Measurements from ENCODE around the gene SRPK3. TPM values are rescaled to one million over a fixed set of nuclear protein-coding genes. Genes with fewer than 3 reads are reported as not detected.

SRPK3 gene
- total and polyA plus RNA-seq, 2 donors (not counting 3 experiments of a cell fraction or from before 2014, with no cell fraction given): 0.25 to 0.40 TPM

- Histone ChIP-seq H3K36me3 (ENCODE audit: control insufficient read depth in 2 of 2, extremely low read depth in 1 of 2, insufficient read depth in 2 of 2, low read length in 2 of 2) (no peaks in the 10 kb centered on the region), H4K20me1 (replicated peaks; ENCODE audit: control insufficient read depth, extremely low read depth, insufficient read depth, low read length) (no peaks in the 10 kb centered on the region), H3K27ac (ENCODE audit: insufficient read depth, low read depth, low read length) (no peak overlapping the region), H2AFZ (ENCODE audit: low read depth, low read length) (no peak overlapping the region), H3K79me2 (ENCODE audit: control insufficient read depth, insufficient read depth, low read length) (no peaks in the 10 kb centered on the region), H3K4me3 (replicated peaks in 1 of 3; ENCODE audit: insufficient read depth in 1 of 3, low read depth in 1 of 3, low read length in 3 of 3) (no peak overlapping the region), H3K4me2 (ENCODE audit: insufficient read depth, low read length) (no peak overlapping the region), H3K9ac (replicated peaks; ENCODE audit: extremely low read depth, insufficient read depth, low read length) (no peak overlapping the region), H3K9me3 (replicated peaks; ENCODE audit: control insufficient read depth, insufficient read depth, low read length) (no peaks in the 10 kb centered on the region), H3K27me3 (ENCODE audit: control insufficient read depth in 2 of 2, insufficient read depth in 2 of 2, low read length in 2 of 2) (peaks cover 33 to 38% of the 10 kb centered on the region in 2 experiments), H3K4me1 (ENCODE audit: control insufficient read depth, extremely low read depth, insufficient read depth, low read length) (no peaks in the 10 kb centered on the region), H3K9me1 (replicated peaks; ENCODE audit: control insufficient read depth, extremely low read depth, insufficient read depth, low read length) (no peaks in the 10 kb centered on the region)
- TF ChIP-seq MYC (IDR thresholded peaks at IDR 0.05; ENCODE audit: low read depth, low read length) (no peak), EZH2 (IDR thresholded peaks at IDR 0.05; ENCODE audit: borderline replicate concordance, low read depth, low read length, severe bottlenecking) (peak; percentile 17), POLR2A (IDR thresholded peaks at IDR 0.05; ENCODE audit: low read depth, low read length) (no peak)
- intact Hi-C loops (cut with micrococcal nuclease): no loop called here
- no peak for DNase-seq (ENCODE audit: low read depth, low spot score)
- no TSS peak for BruUV-seq (replicated peaks)
- FAIRE-seq: no peak
- CTCF ChIA-PET: no interaction called here
- dilution Hi-C loops (cut with MboI; ENCODE audit: extremely low pct_ligation_motif_present, low sequenced_read_pairs): no loop called here
- POLR2A ChIA-PET: no interaction called here
These were observed 47.5 kb downstream of the SRPK3 start for GRCh38 chrX:153828308-153828707.

GRCh38 chrX:153828723-153829548, 48.1 kb downstream of the SRPK3 start:
- H3K27me3 ChIP-seq (ENCODE audit: control insufficient read depth in 2 of 2, insufficient read depth in 2 of 2, low read length in 2 of 2): peaks cover 33 to 38% of the 10 kb centered on the region in 2 experiments
- intact Hi-C loops (cut with micrococcal nuclease) (no loop called here), dilution Hi-C loops (cut with MboI; ENCODE audit: extremely low pct_ligation_motif_present, low sequenced_read_pairs) (no loop called here)
- H3K4me1 ChIP-seq (ENCODE audit: control insufficient read depth, extremely low read depth, insufficient read depth, low read length): no peaks in the 10 kb centered on the region
- no peaks in the 10 kb centered on the region for H4K20me1 ChIP-seq (replicated peaks; ENCODE audit: control insufficient read depth, extremely low read depth, insufficient read depth, low read length)
- no peak overlapping the region for H3K4me3 ChIP-seq (replicated peaks in 1 of 3; ENCODE audit: insufficient read depth in 1 of 3, low read depth in 1 of 3, low read length in 3 of 3)
- ChIA-PET CTCF (no interaction called here), POLR2A (no interaction called here)
- no peaks in the 10 kb centered on the region for H3K9me3 ChIP-seq (replicated peaks; ENCODE audit: control insufficient read depth, insufficient read depth, low read length)
- H3K36me3 ChIP-seq (ENCODE audit: control insufficient read depth in 2 of 2, extremely low read depth in 1 of 2, insufficient read depth in 2 of 2, low read length in 2 of 2): no peaks in the 10 kb centered on the region
- no peak overlapping the region for H2AFZ ChIP-seq (ENCODE audit: low read depth, low read length)
- no peaks in the 10 kb centered on the region for H3K79me2 ChIP-seq (ENCODE audit: control insufficient read depth, insufficient read depth, low read length)
- FAIRE-seq (peak; percentile 75), DNase-seq (ENCODE audit: low read depth, low spot score) (no peak)
- BruUV-seq (replicated peaks): no TSS peak
- no peak overlapping the region for H3K9ac ChIP-seq (replicated peaks; ENCODE audit: extremely low read depth, insufficient read depth, low read length)
- TF ChIP-seq GATA2 (IDR thresholded peaks at IDR 0.05; ENCODE audit: insufficient read depth, insufficient read length, low read depth, low read length): no peak
- TF ChIP-seq POLR2A (IDR thresholded peaks at IDR 0.05; ENCODE audit: low read depth, low read length): no peak
- TF ChIP-seq EZH2 (IDR thresholded peaks at IDR 0.05; ENCODE audit: borderline replicate concordance, low read depth, low read length, severe bottlenecking): no peak
- no peak for TF ChIP-seq MYC (IDR thresholded peaks at IDR 0.05; ENCODE audit: low read depth, low read length)
- TF ChIP-seq MAX (IDR thresholded peaks at IDR 0.05; ENCODE audit: insufficient read depth, insufficient read length): no peak
- no peak for TF ChIP-seq FOS (IDR thresholded peaks at IDR 0.05; ENCODE audit: borderline replicate concordance, insufficient read depth, low read length)
- TF ChIP-seq JUN (IDR thresholded peaks at IDR 0.05; ENCODE audit: borderline replicate concordance, insufficient read depth, insufficient read length, low read depth): no peak
- TF ChIP-seq POLR2AphosphoS5 (IDR thresholded peaks at IDR 0.05; ENCODE audit: insufficient read depth, low read depth, low read length): no peak
- H3K4me2 ChIP-seq (ENCODE audit: insufficient read depth, low read length): no peak overlapping the region
- no peaks in the 10 kb centered on the region for H3K9me1 ChIP-seq (replicated peaks; ENCODE audit: control insufficient read depth, extremely low read depth, insufficient read depth, low read length)
- H3K27ac ChIP-seq (ENCODE audit: insufficient read depth, low read depth, low read length): no peak overlapping the region

Measured in endothelial cell of umbilical vein (primary cell).